Measurements from ENCODE around the gene ANKRD40CL. TPM values are rescaled to one million over a fixed set of nuclear protein-coding genes. Genes with fewer than 3 reads are reported as not detected.

Gene ANKRD40CL
- total and polyA plus RNA-seq, 9 donors, result not detected

DNA sequence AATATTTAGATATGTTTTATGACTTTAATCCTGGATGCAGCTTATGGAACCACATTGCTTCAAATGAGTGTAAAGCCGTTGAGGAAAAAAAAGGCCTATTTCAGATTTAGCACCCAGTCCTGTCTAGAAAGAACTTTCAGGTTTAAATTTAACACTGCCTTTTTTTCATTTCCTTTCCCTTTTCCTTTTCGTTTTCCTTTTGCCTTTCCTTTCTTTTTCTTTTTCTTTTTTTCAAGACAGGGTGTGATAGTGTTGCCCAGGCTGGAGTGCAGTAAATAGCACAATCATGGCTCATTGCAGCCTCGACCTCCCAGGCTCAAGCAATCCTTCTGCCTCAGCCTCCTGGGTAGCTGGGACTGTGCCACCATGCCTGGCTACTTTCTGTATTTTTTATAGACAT lies 32.0 kb downstream of the ANKRD40CL start:
- Histone ChIP-seq H3K27me3 (no peaks in the 10 kb centered on the region), H3K9me3 (no peaks in the 10 kb centered on the region), H3K36me3 (no peaks in the 10 kb centered on the region), H3K27ac (no peak overlapping the region), H3K4me3 (no peak overlapping the region), H3K4me1 (ENCODE audit: insufficient read depth) (peaks cover 6% of the 10 kb centered on the region)
- intact Hi-C loops (cut with DNase I), result no loop called here
- 70 to 78% (median 72%) methylated on average over 3 of the region's 3 CpGs for WGBS, 3 donors
- TF ChIP-seq, protein P1, sequence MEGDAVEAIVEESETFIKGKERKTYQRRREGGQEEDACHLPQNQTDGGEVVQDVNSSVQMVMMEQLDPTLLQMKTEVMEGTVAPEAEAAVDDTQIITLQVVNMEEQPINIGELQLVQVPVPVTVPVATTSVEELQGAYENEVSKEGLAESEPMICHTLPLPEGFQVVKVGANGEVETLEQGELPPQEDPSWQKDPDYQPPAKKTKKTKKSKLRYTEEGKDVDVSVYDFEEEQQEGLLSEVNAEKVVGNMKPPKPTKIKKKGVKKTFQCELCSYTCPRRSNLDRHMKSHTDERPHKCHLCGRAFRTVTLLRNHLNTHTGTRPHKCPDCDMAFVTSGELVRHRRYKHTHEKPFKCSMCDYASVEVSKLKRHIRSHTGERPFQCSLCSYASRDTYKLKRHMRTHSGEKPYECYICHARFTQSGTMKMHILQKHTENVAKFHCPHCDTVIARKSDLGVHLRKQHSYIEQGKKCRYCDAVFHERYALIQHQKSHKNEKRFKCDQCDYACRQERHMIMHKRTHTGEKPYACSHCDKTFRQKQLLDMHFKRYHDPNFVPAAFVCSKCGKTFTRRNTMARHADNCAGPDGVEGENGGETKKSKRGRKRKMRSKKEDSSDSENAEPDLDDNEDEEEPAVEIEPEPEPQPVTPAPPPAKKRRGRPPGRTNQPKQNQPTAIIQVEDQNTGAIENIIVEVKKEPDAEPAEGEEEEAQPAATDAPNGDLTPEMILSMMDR (IDR thresholded peaks at IDR 0.05), result no peak
- TF ChIP-seq POLR2A (IDR thresholded peaks at IDR 0.05) (no peak), EP300 (IDR thresholded peaks at IDR 0.05) (no peak)
- no peak for DNase-seq

DNA sequence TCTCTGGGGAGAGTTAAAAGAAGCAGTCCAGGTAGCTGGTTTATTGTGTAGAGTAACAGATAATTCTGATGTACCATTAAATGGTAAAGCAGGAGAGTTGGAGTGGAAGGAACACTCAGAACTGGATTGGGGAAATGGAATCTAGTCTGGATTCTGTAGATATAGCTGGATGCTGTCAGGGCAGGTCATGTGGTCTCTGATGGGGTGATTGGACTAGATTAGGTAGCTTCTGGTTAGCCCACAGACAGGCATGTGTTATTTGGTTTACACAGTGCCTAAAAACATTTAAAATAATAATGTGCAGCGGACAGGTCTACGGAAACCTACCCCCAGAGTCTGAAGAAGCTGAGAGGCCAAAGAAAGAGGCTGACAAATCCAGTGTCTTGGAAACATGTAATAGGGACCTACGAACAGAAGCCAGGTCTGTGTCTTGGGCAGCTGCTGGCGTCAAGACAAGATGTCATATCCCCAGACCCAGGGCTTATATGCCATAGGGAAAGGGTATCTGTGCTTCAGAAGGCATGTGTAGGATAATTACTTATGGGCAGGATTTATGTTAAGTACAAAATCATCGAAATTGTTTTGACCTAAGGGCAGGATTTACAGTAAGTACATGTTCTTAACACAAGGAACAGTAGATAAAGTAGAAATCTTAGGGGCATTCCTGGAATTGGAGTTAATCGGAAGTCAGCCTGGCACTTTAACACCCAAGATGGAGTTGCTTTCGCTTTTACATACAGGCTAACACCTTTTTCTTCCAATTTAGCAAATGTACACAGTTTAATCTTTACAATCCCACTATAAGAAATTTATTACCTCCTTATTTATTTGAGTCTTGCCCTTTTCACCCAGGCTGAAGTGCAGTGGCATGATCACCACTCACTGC lies 35.5 kb downstream of the ANKRD40CL start:
- no peak overlapping the region for H3K4me3 ChIP-seq
- DNase-seq, result no peak
- WGBS, 3 donors, result 73 to 78% (median 76%) methylated on average over 7 of the region's 7 CpGs
- H3K27ac ChIP-seq, result no peak overlapping the region
- no peaks in the 10 kb centered on the region for H3K9me3 ChIP-seq
- intact Hi-C loops (cut with DNase I), result no loop called here
- peaks cover 17% of the 10 kb centered on the region for H3K4me1 ChIP-seq (ENCODE audit: insufficient read depth)
- H3K27me3 ChIP-seq, result no peaks in the 10 kb centered on the region
- TF ChIP-seq, protein P1 (IDR thresholded peaks at IDR 0.05), result no peak
- no peak for TF ChIP-seq EP300 (IDR thresholded peaks at IDR 0.05)
- TF ChIP-seq POLR2A (IDR thresholded peaks at IDR 0.05), result no peak
- H3K36me3 ChIP-seq, result no peaks in the 10 kb centered on the region

DNA sequence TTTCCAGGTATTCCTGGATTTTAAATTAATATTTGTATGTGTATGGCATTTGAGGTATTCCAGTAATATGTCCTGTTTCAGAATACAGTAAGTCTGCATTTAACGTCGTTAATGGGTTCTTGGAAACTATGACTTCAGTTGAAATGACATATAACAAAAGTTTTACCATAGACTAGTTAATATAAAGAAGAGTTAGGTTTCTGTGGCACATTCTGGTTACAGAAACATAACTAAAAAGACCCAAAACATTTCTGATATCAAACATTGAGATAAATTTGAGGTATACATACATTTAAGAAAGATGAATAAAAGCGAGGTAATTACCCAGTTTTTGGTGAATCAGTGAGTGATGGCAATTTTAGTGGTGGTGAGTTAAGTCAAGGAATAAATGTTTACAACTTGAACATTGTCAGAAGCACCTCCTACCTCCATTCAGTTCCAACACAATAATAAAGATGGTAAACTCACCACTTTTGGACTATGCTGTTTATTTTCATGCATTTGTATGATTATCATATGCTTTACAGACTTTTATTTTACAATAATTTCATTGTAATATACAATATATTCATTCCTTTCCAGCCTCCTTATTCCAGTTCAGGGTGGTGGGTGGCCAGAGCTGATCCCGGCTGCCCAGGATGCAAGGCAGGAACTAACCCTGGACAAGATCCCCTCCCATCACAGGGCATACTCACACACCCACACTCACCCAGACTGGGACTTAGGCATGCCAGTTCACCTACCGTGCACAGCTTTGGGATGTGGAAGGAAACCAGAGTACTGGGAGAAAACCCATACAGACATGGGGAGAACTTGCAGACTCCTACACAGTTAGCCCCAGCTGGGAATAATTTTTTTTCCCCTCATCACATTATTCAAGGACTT lies 38.2 kb downstream of the ANKRD40CL start:
- TF ChIP-seq POLR2A (IDR thresholded peaks at IDR 0.05) (no peak), EP300 (IDR thresholded peaks at IDR 0.05) (no peak)
- TF ChIP-seq, protein P1 (IDR thresholded peaks at IDR 0.05), result no peak
- H3K9me3 ChIP-seq, result no peaks in the 10 kb centered on the region

DNA sequence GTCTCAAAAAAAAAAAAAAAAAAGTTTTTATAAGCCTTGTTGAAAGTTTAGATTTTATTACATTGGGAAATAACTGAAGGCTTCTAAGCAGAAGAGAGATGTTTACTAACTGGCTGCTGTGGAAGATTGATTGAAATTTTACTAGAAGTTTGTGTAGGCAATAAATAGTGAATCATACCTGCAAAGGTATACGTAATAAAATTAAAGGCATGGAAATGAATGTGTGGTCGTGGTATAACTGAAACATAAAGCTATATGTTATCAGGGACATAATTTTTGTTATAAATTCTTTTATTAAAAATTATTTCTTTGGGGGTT lies 39.2 kb downstream of the ANKRD40CL start:
- no peaks in the 10 kb centered on the region for H3K27me3 ChIP-seq
- no peaks in the 10 kb centered on the region for H3K9me3 ChIP-seq
- H3K4me1 ChIP-seq (ENCODE audit: insufficient read depth), result peaks cover 28% of the 10 kb centered on the region
- intact Hi-C loops (cut with DNase I), result no loop called here
- DNase-seq, result no peak
- 83 to 86% (median 85%) methylated on average over 2 of the region's 2 CpGs for WGBS, 3 donors
- TF ChIP-seq POLR2A (IDR thresholded peaks at IDR 0.05) (no peak), EP300 (IDR thresholded peaks at IDR 0.05) (no peak)
- TF ChIP-seq, protein P1 (IDR thresholded peaks at IDR 0.05), result no peak
- H3K4me3 ChIP-seq, result no peak overlapping the region
- no peak overlapping the region for H3K27ac ChIP-seq
- no peaks in the 10 kb centered on the region for H3K36me3 ChIP-seq

More for the DNA sequence above, 38.2 kb downstream of the ANKRD40CL start:
- peaks cover 24% of the 10 kb centered on the region for H3K4me1 ChIP-seq (ENCODE audit: insufficient read depth)
- intact Hi-C loops (cut with DNase I), result no loop called here
- 63 to 66% (median 65%) methylated on average over 5 of the region's 5 CpGs for WGBS, 3 donors
- H3K27me3 ChIP-seq, result no peaks in the 10 kb centered on the region
- DNase-seq, result no peak
- no peak overlapping the region for H3K27ac ChIP-seq
- H3K4me3 ChIP-seq, result no peak overlapping the region
- H3K36me3 ChIP-seq, result no peaks in the 10 kb centered on the region

Data from ovary (tissue), 9 donors.